ACC112 (cell line): ENCODE results near the gene VAMP5.

Experiments used
- H2AFZ ChIP-seq: fragments of 200-600 bp; sonication (generic); one replicate; pipeline ENCODE4 v1.6.0; 2017; ENCODE audit warnings: antibody characterized with exemption, low read length; ENCODE audit not compliant: unreplicated experiment
- H3K27ac ChIP-seq: fragments of 200-600 bp; sonication (generic); 2 replicates; pipeline ENCODE4 v1.5.1; 2014; ENCODE audit warnings: low read depth, mild to moderate bottlenecking, antibody characterized with exemption, low read length, moderate library complexity
- H3K27me3 ChIP-seq: fragments of 200-600 bp; sonication (generic); 2 replicates; pipeline ENCODE4 v1.6.1; 2014; ENCODE audit warnings: mild to moderate bottlenecking, antibody characterized with exemption, low read length, moderate library complexity, mixed read lengths; ENCODE audit not compliant: insufficient read depth
- H3K36me3 ChIP-seq: fragments of 200-600 bp; sonication (generic); 2 replicates; pipeline ENCODE4 v1.6.1; 2016; ENCODE audit warnings: mild to moderate bottlenecking, antibody characterized with exemption, low read length, moderate library complexity, mixed read lengths; ENCODE audit not compliant: insufficient read depth
- H3K4me1 ChIP-seq: fragments of 200-600 bp; sonication (generic); one replicate; pipeline ENCODE4 v1.6.1; 2016; ENCODE audit warnings: low read length, mixed read lengths; ENCODE audit not compliant: insufficient read depth, unreplicated experiment, control insufficient read depth
- H3K4me3 ChIP-seq: fragments of 200-600 bp; sonication (generic); 2 replicates; pipeline ENCODE4 v1.5.1; 2014; ENCODE audit warnings: mild to moderate bottlenecking, low read depth, low read length
- H3K79me2 ChIP-seq: fragments of 200-600 bp; sonication (generic); one replicate; pipeline ENCODE4 v1.6.0; 2016; ENCODE audit warnings: low read length; ENCODE audit not compliant: control insufficient read depth, unreplicated experiment, insufficient read depth

VAMP5 gene

GRCh38 chr2:85575739-85576138 lies 8.5 kb upstream of the VAMP5 start:
- Histone ChIP-seq H3K27ac (no peak overlapping the region), H3K36me3 (no peaks in the 10 kb centered on the region), H3K27me3 (0 out of 2 replicates have a peak, but pooled peaks cover 3% of the 10 kb centered on the region), H3K4me3 (no peak overlapping the region), H3K79me2 (no peaks in the 10 kb centered on the region), H3K4me1 (no peaks in the 10 kb centered on the region), H2AFZ (no peak overlapping the region)

- no peaks in the 10 kb centered on the region for H3K4me1 ChIP-seq
- H3K79me2 ChIP-seq: no peaks in the 10 kb centered on the region
- H3K27ac ChIP-seq: no peak overlapping the region
- H3K4me3 ChIP-seq: no peak overlapping the region
- no peaks in the 10 kb centered on the region for H3K36me3 ChIP-seq
- H3K27me3 ChIP-seq: no peaks in the 10 kb centered on the region
- H2AFZ ChIP-seq: no peak overlapping the region
Observed at GRCh38 chr2:85577063-85577385, 7.2 kb upstream of the VAMP5 start.

- Histone ChIP-seq H3K27me3 (no peaks in the 10 kb centered on the region), H3K36me3 (no peaks in the 10 kb centered on the region), H2AFZ (no peak within 1 kb of the TSS), H3K4me3 (no peak within 1 kb of the TSS), H3K4me1 (no peaks in the 10 kb centered on the region), H3K79me2 (no peaks in the 10 kb centered on the region), H3K27ac (no peak within 1 kb of the TSS)
Observed at GRCh38 chr2:85577386-85578242, 6.6 kb upstream of the VAMP5 start, which contains the start of gene VAMP8. Gene VAMP8, plus strand, starts transcription at chr2:85577586. Its CDS starts 61 bp downstream, at chr2:85577647.

DNA sequence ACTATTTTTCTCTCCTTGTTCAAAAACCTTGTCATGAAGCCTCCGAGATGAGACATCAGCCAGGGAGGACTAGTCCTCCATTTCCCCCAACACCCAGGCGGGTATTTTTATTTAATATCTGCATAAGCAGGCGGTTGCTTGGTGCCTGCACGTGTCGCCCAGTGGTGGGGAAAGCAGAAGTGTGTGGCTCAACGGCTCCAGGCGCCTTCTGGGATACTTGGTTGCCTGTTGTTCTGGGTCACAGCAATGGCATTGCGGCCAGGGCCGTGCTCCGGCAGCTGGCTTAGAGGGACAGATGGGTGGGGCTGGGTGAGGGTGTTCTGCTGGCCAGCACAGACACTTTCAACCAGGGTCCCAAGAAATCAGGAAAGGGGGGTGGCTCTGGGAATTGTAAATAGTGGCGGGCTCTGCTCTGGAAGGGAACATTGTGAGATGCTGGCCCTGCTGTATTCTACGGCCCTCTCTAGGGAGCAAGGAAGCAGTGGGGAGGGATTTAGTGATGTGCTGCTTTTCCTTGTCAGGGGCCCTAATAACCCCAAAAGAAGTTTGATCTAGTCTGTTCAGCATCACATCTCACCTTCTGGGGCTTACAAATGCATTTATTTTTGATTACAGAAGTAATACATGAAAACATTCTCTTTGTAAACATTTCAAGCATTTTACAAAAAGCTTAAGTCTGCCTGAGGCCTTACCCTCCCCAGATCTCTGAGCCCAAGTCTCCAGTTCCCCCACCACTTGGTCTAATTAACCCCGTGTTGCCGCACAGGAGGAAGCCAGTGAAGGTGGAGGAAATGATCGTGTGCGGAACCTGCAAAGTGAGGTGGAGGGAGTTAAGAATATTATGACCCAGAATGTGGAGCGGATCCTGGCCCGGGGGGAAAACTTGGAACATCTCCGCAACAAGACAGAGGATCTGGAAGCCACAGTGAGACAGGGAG lies 5.7 kb upstream of the VAMP5 start:
- peaks cover under 1% of the 10 kb centered on the region for H3K4me1 ChIP-seq
- H2AFZ ChIP-seq: no peak overlapping the region
- no peak overlapping the region for H3K4me3 ChIP-seq
- no peaks in the 10 kb centered on the region for H3K79me2 ChIP-seq
- H3K27ac ChIP-seq: no peak overlapping the region
- no peaks in the 10 kb centered on the region for H3K27me3 ChIP-seq
- no peaks in the 10 kb centered on the region for H3K36me3 ChIP-seq

DNA sequence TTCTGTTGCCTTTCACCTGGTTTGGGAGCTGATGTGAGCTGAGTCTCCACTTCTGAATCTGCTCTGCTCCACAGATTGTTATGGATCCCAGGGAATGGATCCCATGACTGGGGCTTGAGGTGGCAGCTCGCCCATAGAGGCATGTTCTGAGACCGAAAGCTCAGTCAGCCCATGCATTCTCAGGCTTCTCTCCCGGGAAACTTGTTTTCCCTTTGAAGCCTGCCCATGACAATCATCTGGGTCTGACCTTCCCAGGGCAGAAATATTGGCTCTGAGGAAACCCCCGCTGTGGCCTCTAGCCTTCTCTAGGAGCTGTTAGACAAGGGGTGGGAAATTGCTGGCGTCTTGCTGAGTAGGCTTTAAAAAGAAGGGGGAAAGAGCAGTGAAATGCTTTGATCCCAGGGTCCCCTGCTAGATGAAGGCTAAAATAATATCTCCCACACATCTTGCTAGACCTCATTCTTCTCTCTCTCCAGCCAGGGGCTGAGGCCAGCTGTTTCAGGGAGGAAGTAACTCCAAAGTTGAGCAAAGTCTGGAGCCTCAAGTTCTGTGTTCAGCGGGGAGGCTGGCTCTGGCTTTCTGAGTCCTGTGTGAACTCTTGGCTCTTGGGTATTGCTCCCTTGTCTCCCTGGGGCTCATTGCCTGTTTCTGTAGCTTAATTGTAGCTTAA lies 4.8 kb upstream of the VAMP5 start:
- Histone ChIP-seq H3K27ac (no peak overlapping the region), H3K36me3 (no peaks in the 10 kb centered on the region), H2AFZ (no peak overlapping the region), H3K4me3 (no peak overlapping the region), H3K27me3 (no peaks in the 10 kb centered on the region), H3K4me1 (peaks cover 6% of the 10 kb centered on the region), H3K79me2 (peaks cover 3% of the 10 kb centered on the region)

GRCh38 chr2:85580206-85580605 lies 4.0 kb upstream of the VAMP5 start:
- Histone ChIP-seq H3K27me3 (no peaks in the 10 kb centered on the region), H2AFZ (no peak overlapping the region), H3K4me3 (no peak overlapping the region), H3K36me3 (no peaks in the 10 kb centered on the region), H3K27ac (no peak overlapping the region), H3K4me1 (peaks cover 11% of the 10 kb centered on the region), H3K79me2 (peaks cover 3% of the 10 kb centered on the region)

GRCh38 chr2:85582492-85582891 lies 1.7 kb upstream of the VAMP5 start:
- Histone ChIP-seq H3K79me2 (peaks cover 3% of the 10 kb centered on the region), H3K4me1 (peaks cover 23% of the 10 kb centered on the region), H3K27me3 (no peaks in the 10 kb centered on the region), H3K36me3 (no peaks in the 10 kb centered on the region), H3K27ac (no peak overlapping the region), H2AFZ (no peak overlapping the region), H3K4me3 (no peak overlapping the region)

- no peaks in the 10 kb centered on the region for H3K27me3 ChIP-seq
- H3K27ac ChIP-seq: peak overlapping the region; percentile 64
Observed at GRCh38 chr2:85583667-85584353, 421 bp upstream of the VAMP5 start.

GRCh38 chr2:85584857-85585780 lies 888 bp downstream of the VAMP5 start:
- Histone ChIP-seq H3K27ac (peak overlapping the region; percentile 64), H3K36me3 (no peaks in the 10 kb centered on the region), H2AFZ (peak overlapping the region; percentile 84), H3K79me2 (peaks cover 8% of the 10 kb centered on the region), H3K4me3 (peak overlapping the region; percentile 94), H3K4me1 (peaks cover 40% of the 10 kb centered on the region), H3K27me3 (no peaks in the 10 kb centered on the region)

More at GRCh38 chr2:85583667-85584353, 421 bp upstream of the VAMP5 start:
- peak overlapping the region; percentile 94 for H3K4me3 ChIP-seq
- H3K36me3 ChIP-seq: no peaks in the 10 kb centered on the region
- H3K4me1 ChIP-seq: peaks cover 30% of the 10 kb centered on the region
- peak overlapping the region; percentile 61 for H2AFZ ChIP-seq
- H3K79me2 ChIP-seq: peaks cover 8% of the 10 kb centered on the region
